Kidney (tissue), 14 donors: Measurements from ENCODE around the gene BDH1. TPM values are rescaled to one million over a fixed set of nuclear protein-coding genes. Genes with fewer than 3 reads are reported as not detected.

Experiments
- DNase-seq, 5 donors: peaks; one replicate each; pipeline ENCODE4 v3.0.0-alpha.2; 2013 to 2020
- FAIRE-seq: peaks from 2 replicates; lab custom pipeline; 2012; peaks lifted over from hg19 to GRCh38; lab: Jason Lieb, UNC
- H3K27ac ChIP-seq, 2 donors: one replicate each; pipeline ENCODE4 v1.7.0; 2013; ENCODE audit warnings: low read depth in 2 of 2, low read length in 2 of 2, inconsistent platforms in 1 of 2
- H3K27me3 ChIP-seq: one replicate; pipeline ENCODE4 v1.7.1; 2013; ENCODE audit warnings: low read length, inconsistent platforms; ENCODE audit not compliant: control insufficient read depth, insufficient read depth
- H3K36me3 ChIP-seq, 3 donors: one replicate each; pipeline versions ENCODE4 v1.7.0 to v1.7.1; 2013; ENCODE audit warnings: low read length in 3 of 3, control low read depth in 1 of 3, inconsistent platforms in 1 of 3; ENCODE audit not compliant: insufficient read depth in 3 of 3, control insufficient read depth in 2 of 3
- H3K4me1 ChIP-seq, 3 donors: one replicate each; pipeline versions ENCODE4 v1.7.0 to v1.7.1; 2013; ENCODE audit warnings: low read length in 3 of 3, inconsistent platforms in 1 of 3, low read depth in 1 of 3; ENCODE audit not compliant: control insufficient read depth in 2 of 3, insufficient read depth in 2 of 3
- H3K4me3 ChIP-seq, 3 donors: one replicate each; pipeline versions ENCODE4 v1.7.0 to v1.8.1; 2013; ENCODE audit warnings: low read length in 3 of 3, control low read depth in 1 of 3, inconsistent platforms in 1 of 3
- H3K9ac ChIP-seq, 3 donors: one replicate each; pipeline versions ENCODE4 v1.7.0 to v1.7.1; 2013; ENCODE audit warnings: low read length in 3 of 3, control low read depth in 1 of 3, inconsistent platforms in 1 of 3
- H3K9me3 ChIP-seq, 3 donors: one replicate each; pipeline versions ENCODE4 v1.7.0 to v1.7.1; 2013; ENCODE audit warnings: low read length in 3 of 3, control low read depth in 1 of 3, inconsistent platforms in 1 of 3; ENCODE audit not compliant: control insufficient read depth in 2 of 3, insufficient read depth in 1 of 3
- CTCF ChIP-seq: IDR thresholded peaks from 3 replicates; pipeline ENCODE4 v1.5.1; 2012; ENCODE audit warnings: mild to moderate bottlenecking, moderate library complexity, borderline replicate concordance; ENCODE audit not compliant: insufficient read depth; ENCODE audit errors: extremely low read depth
- intact Hi-C: fragments of 100-400 bp; cut with DNase I; formaldehyde crosslinking; loops from one replicate; pipeline ENCODE4 v1.11.1; 2022
- polyA plus RNA-seq: library from polyadenylated mRNA; stranded (reverse); fragments of 350-450 nt; fragmentation: Illumina TruSeq; extraction: RNeasy Lipid Tissue Mini Kit (QIAGEN cat#74804); gene quantifications from one replicate; pipeline ENCODE4 v1.2.3, GENCODE V29; 2014; ENCODE audit warnings: low read depth, low replicate concordance; ENCODE audit not compliant: insufficient read depth
- total RNA-seq: library from RNA; stranded (reverse); fragmentation: NEBNext Ultra II Directional; extraction: Animal tissue kit (Norgen Biotek cat#: 25700); gene quantifications from one replicate; pipeline ENCODE4 v1.2.1, GENCODE V29; 2021
- donor health status: control.
- donor health status: control.
- donor health status: control.
- donor health status: control.
- donor health status: control.
- donor health status: DM: yes; HTN: yes; CAD: no.
- donor health status: Normal renal cell carcinoma (clear cell type).

BDH1 gene
- total and polyA plus RNA-seq, 2 donors from 2014 or later, result 21.2 to 49.6 TPM

DNA sequence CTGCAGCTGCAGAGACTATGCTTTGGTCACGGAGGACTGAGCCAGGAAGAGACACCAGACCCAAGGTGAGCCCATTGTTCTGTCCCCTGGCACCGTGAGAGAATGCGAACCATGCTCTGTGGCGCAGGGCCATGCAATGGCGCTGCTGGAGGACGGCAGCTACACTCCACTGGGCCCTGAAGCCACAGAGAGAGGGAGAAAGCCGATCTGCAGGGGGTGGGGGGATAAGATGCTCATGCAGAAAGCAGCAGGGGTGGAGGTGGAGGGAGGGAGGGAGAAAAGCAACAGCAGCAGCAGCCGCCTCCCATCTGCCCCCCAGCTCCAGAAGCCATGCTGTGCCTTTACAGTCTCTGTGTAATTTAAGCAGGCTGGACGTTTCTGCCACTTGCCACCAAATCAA is 5.3 kb downstream of the BDH1 start:
- H3K9ac ChIP-seq, result no peak overlapping the region
- intact Hi-C loops, result no loop called here
- no peak for TF ChIP-seq CTCF
- no peaks in the 10 kb centered on the region for H3K27me3 ChIP-seq
- DNase-seq (peak in 4 of 5 donors; percentile 54 to 65 (median 60)), FAIRE-seq (no peak)
- H3K36me3 ChIP-seq, result peaks cover 0 to 1% (median 0%) of the 10 kb centered on the region in 3 donors
- H3K9me3 ChIP-seq, result no peaks in the 10 kb centered on the region
- peaks cover 0 to 8% (median 3%) of the 10 kb centered on the region in 3 donors for H3K4me1 ChIP-seq
- no peak overlapping the region for H3K27ac ChIP-seq
- H3K4me3 ChIP-seq, result no peak overlapping the region

GRCh38 chr3:197549261-197549885 is 6.4 kb downstream of the BDH1 start:
- TF ChIP-seq CTCF, result no peak
- Histone ChIP-seq H3K4me3 (no peak overlapping the region), H3K27me3 (no peaks in the 10 kb centered on the region), H3K9me3 (no peaks in the 10 kb centered on the region), H3K9ac (no peak overlapping the region), H3K36me3 (peaks cover 0 to 6% (median 0%) of the 10 kb centered on the region in 3 donors), H3K4me1 (peaks cover 0 to 8% (median 1%) of the 10 kb centered on the region in 3 donors), H3K27ac (no peak overlapping the region)
- peak in 4 of 5 donors; percentile 36 to 75 (median 54) for DNase-seq
- FAIRE-seq, result no peak
- intact Hi-C loops, result no loop called here

GRCh38 chr3:197547306-197548011 is 8.3 kb downstream of the BDH1 start:
- Histone ChIP-seq H3K36me3 (peaks cover 0 to 13% (median 7%) of the 10 kb centered on the region in 3 donors), H3K27ac (no peak overlapping the region), H3K27me3 (no peaks in the 10 kb centered on the region), H3K9ac (no peak overlapping the region), H3K9me3 (no peaks in the 10 kb centered on the region), H3K4me1 (peaks cover 0 to 4% (median 0%) of the 10 kb centered on the region in 3 donors), H3K4me3 (no peak overlapping the region)
- no peak for FAIRE-seq
- peak; percentile 55 to 76 (median 64) for DNase-seq
- TF ChIP-seq CTCF, result peak; percentile 19
- intact Hi-C loops, result no loop called here
